ENCODE measurements around the gene LARP4.
"Not testable (repeated sequence)": the region's sequence is repeated elsewhere in the genome, so short reads cannot be mapped to it uniquely, and the experiment has no call there.

The LARP4 gene

GRCh38 chr12:50411051-50411660, 10.5 kb downstream of the LARP4 start:
- H3K9ac ChIP-seq (ENCODE audit: low read length) = no peak overlapping the region
- H3K4me3 ChIP-seq (ENCODE audit: low read length) = no peak overlapping the region
- H3K79me2 ChIP-seq (ENCODE audit: low read length) = peaks cover 100% of the 10 kb centered on the region
- H3K4me1 ChIP-seq (ENCODE audit: low read length) = no peaks in the 10 kb centered on the region
- no peaks in the 10 kb centered on the region for H3K9me2 ChIP-seq (replicated peaks; ENCODE audit: insufficient read depth, low read length)
- H2AFZ ChIP-seq (ENCODE audit: low read length) = no peak overlapping the region
- TF ChIP-seq CTCF (IDR thresholded peaks at IDR 0.05; ENCODE audit: low read length) (no peak), EZH2phosphoT487 (IDR thresholded peaks at IDR 0.05; ENCODE audit: low read length) (no peak)
- H4K20me1 ChIP-seq (ENCODE audit: insufficient read depth, low read length) = peaks cover 52% of the 10 kb centered on the region; the same call in 1 of the 2 replicates
- H3K27ac ChIP-seq (ENCODE audit: low read length) = no peak overlapping the region
- no peak overlapping the region for H3K4me2 ChIP-seq (ENCODE audit: low read depth, low read length)
- H3K9me3 ChIP-seq (replicated peaks; ENCODE audit: insufficient read depth, low read length) = no peaks in the 10 kb centered on the region
- H3F3A ChIP-seq (ENCODE audit: insufficient read depth, low read length) = no peaks in the 10 kb centered on the region
- H3K36me3 ChIP-seq (replicated peaks; ENCODE audit: insufficient read depth, low read length) = no peaks in the 10 kb centered on the region
- no peak for DNase-seq
- H3K27me3 ChIP-seq (replicated peaks; ENCODE audit: insufficient read depth, low read length) = no peaks in the 10 kb centered on the region

GRCh38 chr12:50415899-50416479, 15.3 kb downstream of the LARP4 start:
- no peaks in the 10 kb centered on the region for H3K4me1 ChIP-seq (ENCODE audit: low read length)
- no peaks in the 10 kb centered on the region for H3K9me3 ChIP-seq (replicated peaks; ENCODE audit: insufficient read depth, low read length)
- no peak overlapping the region for H3K9ac ChIP-seq (ENCODE audit: low read length)
- DNase-seq = no peak
- H3F3A ChIP-seq (ENCODE audit: insufficient read depth, low read length) = no peaks in the 10 kb centered on the region
- no peaks in the 10 kb centered on the region; the same call in 1 of the 2 replicates for H3K36me3 ChIP-seq (replicated peaks; ENCODE audit: insufficient read depth, low read length)
- H3K4me3 ChIP-seq (ENCODE audit: low read length) = no peak overlapping the region
- H2AFZ ChIP-seq (ENCODE audit: low read length) = no peak overlapping the region
- peaks cover 44% of the 10 kb centered on the region; the same call in 1 of the 2 replicates for H4K20me1 ChIP-seq (ENCODE audit: insufficient read depth, low read length)
- no peak overlapping the region for H3K4me2 ChIP-seq (ENCODE audit: low read depth, low read length)
- no peaks in the 10 kb centered on the region for H3K27me3 ChIP-seq (replicated peaks; ENCODE audit: insufficient read depth, low read length)
- no peaks in the 10 kb centered on the region for H3K9me2 ChIP-seq (replicated peaks; ENCODE audit: insufficient read depth, low read length)
- no peak overlapping the region for H3K27ac ChIP-seq (ENCODE audit: low read length)
- H3K79me2 ChIP-seq (ENCODE audit: low read length) = peaks cover 100% of the 10 kb centered on the region
- TF ChIP-seq EZH2phosphoT487 (IDR thresholded peaks at IDR 0.05; ENCODE audit: low read length) = no peak
- TF ChIP-seq CTCF (IDR thresholded peaks at IDR 0.05; ENCODE audit: low read length) = no peak
- no peak for TF ChIP-seq EZH2 (optimal IDR thresholded peaks at IDR 0.05; ENCODE audit: low read depth, low read length)

GRCh38 chr12:50419112-50419909, 18.6 kb downstream of the LARP4 start:
- H3K9ac ChIP-seq (ENCODE audit: low read length) = no peak overlapping the region
- no peaks in the 10 kb centered on the region for H3K9me3 ChIP-seq (replicated peaks; ENCODE audit: insufficient read depth, low read length)
- H3K9me2 ChIP-seq (replicated peaks; ENCODE audit: insufficient read depth, low read length) = no peaks in the 10 kb centered on the region
- H3K27me3 ChIP-seq (replicated peaks; ENCODE audit: insufficient read depth, low read length) = no peaks in the 10 kb centered on the region
- H3F3A ChIP-seq (ENCODE audit: insufficient read depth, low read length) = no peaks in the 10 kb centered on the region
- H3K4me2 ChIP-seq (ENCODE audit: low read depth, low read length) = no peak overlapping the region
- peaks cover 31% of the 10 kb centered on the region; the same call in 1 of the 2 replicates for H4K20me1 ChIP-seq (ENCODE audit: insufficient read depth, low read length)
- no peak for DNase-seq
- H3K4me3 ChIP-seq (ENCODE audit: low read length) = no peak overlapping the region
- H3K4me1 ChIP-seq (ENCODE audit: low read length) = no peaks in the 10 kb centered on the region
- H3K79me2 ChIP-seq (ENCODE audit: low read length) = peaks cover 98% of the 10 kb centered on the region
- H3K27ac ChIP-seq (ENCODE audit: low read length) = no peak overlapping the region
- TF ChIP-seq EZH2 (optimal IDR thresholded peaks at IDR 0.05; ENCODE audit: low read depth, low read length) (no peak), EZH2phosphoT487 (IDR thresholded peaks at IDR 0.05; ENCODE audit: low read length) (no peak), CTCF (IDR thresholded peaks at IDR 0.05; ENCODE audit: low read length) (no peak)
- no peak overlapping the region for H2AFZ ChIP-seq (ENCODE audit: low read length)
- no peaks in the 10 kb centered on the region; the same call in 1 of the 2 replicates for H3K36me3 ChIP-seq (replicated peaks; ENCODE audit: insufficient read depth, low read length)

- not testable (repeated sequence) for DNase-seq; H3F3A ChIP-seq (ENCODE audit: insufficient read depth, low read length); H3K4me3 ChIP-seq (ENCODE audit: low read length); H3K9me2 ChIP-seq (replicated peaks; ENCODE audit: insufficient read depth, low read length); H3K4me1 ChIP-seq (ENCODE audit: low read length); H3K4me2 ChIP-seq (ENCODE audit: low read depth, low read length); H2AFZ ChIP-seq (ENCODE audit: low read length); H3K9me3 ChIP-seq (replicated peaks; ENCODE audit: insufficient read depth, low read length); H3K36me3 ChIP-seq (replicated peaks; ENCODE audit: insufficient read depth, low read length); H3K9ac ChIP-seq (ENCODE audit: low read length); H3K27me3 ChIP-seq (replicated peaks; ENCODE audit: insufficient read depth, low read length); H3K27ac ChIP-seq (ENCODE audit: low read length)
- peaks cover 16% of the 10 kb centered on the region; the same call in 1 of the 2 replicates for H4K20me1 ChIP-seq (ENCODE audit: insufficient read depth, low read length)
- H3K79me2 ChIP-seq (ENCODE audit: low read length) = peaks cover 96% of the 10 kb centered on the region
These were observed 22.2 kb downstream of the LARP4 start for GRCh38 chr12:50422855-50423254.

- not testable (repeated sequence) for H3K36me3 ChIP-seq (replicated peaks; ENCODE audit: insufficient read depth, low read length); H3K4me1 ChIP-seq (ENCODE audit: low read length); H3K9me2 ChIP-seq (replicated peaks; ENCODE audit: insufficient read depth, low read length); DNase-seq; H3K27ac ChIP-seq (ENCODE audit: low read length); H3K9me3 ChIP-seq (replicated peaks; ENCODE audit: insufficient read depth, low read length); H3K4me3 ChIP-seq (ENCODE audit: low read length); H3F3A ChIP-seq (ENCODE audit: insufficient read depth, low read length); H3K9ac ChIP-seq (ENCODE audit: low read length); H2AFZ ChIP-seq (ENCODE audit: low read length); H3K4me2 ChIP-seq (ENCODE audit: low read depth, low read length); H3K27me3 ChIP-seq (replicated peaks; ENCODE audit: insufficient read depth, low read length)
- H4K20me1 ChIP-seq (ENCODE audit: insufficient read depth, low read length) = peaks cover 16% of the 10 kb centered on the region; the same call in 1 of the 2 replicates
- peaks cover 92% of the 10 kb centered on the region for H3K79me2 ChIP-seq (ENCODE audit: low read length)
These were observed 22.7 kb downstream of the LARP4 start for GRCh38 chr12:50423342-50423741.

Data from MM.1S (cell line).